Endothelial cell of umbilical vein (primary cell): ENCODE results near the gene ZNF827.

Experiments
- JUN ChIP-seq: IDR thresholded peaks from 2 replicates; pipeline ENCODE4 v1.6.1; 2011; ENCODE audit warnings: borderline replicate concordance, low read depth; ENCODE audit not compliant: insufficient read length, insufficient read depth
- TF ChIP-seq, protein P1 (sequence below), 2 donors: IDR thresholded peaks; 1 replicate in 1 of 2; 2 replicates in 1 of 2; pipeline ENCODE4 v1.5.1; 2011; ENCODE audit warnings: low read length in 2 of 2, mild to moderate bottlenecking in 2 of 2, moderate library complexity in 2 of 2, control low read depth in 1 of 2, inconsistent platforms in 1 of 2, low read depth in 1 of 2; ENCODE audit not compliant: insufficient read depth in 1 of 2; ENCODE audit errors: extremely low read depth in 1 of 2

DNA sequence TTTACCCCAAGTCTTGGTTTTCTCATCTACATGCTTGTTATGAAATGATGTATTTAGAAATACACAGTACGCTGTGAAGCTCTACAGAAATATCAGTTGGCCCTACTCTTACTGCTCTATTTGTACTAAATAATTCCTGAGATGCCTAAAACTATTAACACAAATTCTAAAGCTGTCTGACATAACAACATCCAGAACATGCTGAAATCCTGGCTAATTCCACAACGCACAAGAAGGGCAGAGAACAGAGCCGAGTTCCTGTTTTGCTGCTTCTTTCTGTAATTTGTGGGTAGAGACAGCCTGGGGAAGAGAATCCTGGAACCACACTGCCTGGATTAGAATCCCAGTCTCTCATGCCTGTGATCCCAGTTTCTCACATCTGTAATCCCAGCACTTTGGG lies 59.0 kb downstream of the ZNF827 start:
- TF ChIP-seq JUN, result no peak
- TF ChIP-seq, protein P1, sequence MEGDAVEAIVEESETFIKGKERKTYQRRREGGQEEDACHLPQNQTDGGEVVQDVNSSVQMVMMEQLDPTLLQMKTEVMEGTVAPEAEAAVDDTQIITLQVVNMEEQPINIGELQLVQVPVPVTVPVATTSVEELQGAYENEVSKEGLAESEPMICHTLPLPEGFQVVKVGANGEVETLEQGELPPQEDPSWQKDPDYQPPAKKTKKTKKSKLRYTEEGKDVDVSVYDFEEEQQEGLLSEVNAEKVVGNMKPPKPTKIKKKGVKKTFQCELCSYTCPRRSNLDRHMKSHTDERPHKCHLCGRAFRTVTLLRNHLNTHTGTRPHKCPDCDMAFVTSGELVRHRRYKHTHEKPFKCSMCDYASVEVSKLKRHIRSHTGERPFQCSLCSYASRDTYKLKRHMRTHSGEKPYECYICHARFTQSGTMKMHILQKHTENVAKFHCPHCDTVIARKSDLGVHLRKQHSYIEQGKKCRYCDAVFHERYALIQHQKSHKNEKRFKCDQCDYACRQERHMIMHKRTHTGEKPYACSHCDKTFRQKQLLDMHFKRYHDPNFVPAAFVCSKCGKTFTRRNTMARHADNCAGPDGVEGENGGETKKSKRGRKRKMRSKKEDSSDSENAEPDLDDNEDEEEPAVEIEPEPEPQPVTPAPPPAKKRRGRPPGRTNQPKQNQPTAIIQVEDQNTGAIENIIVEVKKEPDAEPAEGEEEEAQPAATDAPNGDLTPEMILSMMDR (IDR thresholded peaks at IDR 0.05; ENCODE audit: extremely low read depth in 1 of 2, insufficient read depth in 1 of 2, low read depth in 1 of 2, low read length in 2 of 2), result no peak
